ENCODE data around the gene EVI2B.
A peak's percentile ranks its signal among the peaks of the same experiment; 100 is the strongest.
"Not testable (repeated sequence)": the region's sequence is repeated elsewhere in the genome, so short reads cannot be mapped to it uniquely, and the experiment has no call there.

Gene EVI2B

GRCh38 chr17:31269036-31269577 is 44.7 kb downstream of the EVI2B start:
- no peak for DNase-seq

GRCh38 chr17:31266042-31266441 is 47.8 kb downstream of the EVI2B start:
- DNase-seq = peak in 3 of 4 experiments; percentile 19 to 20 (median 20)

- not testable (repeated sequence) for DNase-seq
Observed at GRCh38 chr17:31262923-31263322, 50.9 kb downstream of the EVI2B start.

- no peak for DNase-seq
Observed at GRCh38 chr17:31261601-31262000, 52.3 kb downstream of the EVI2B start.

GRCh38 chr17:31260151-31260550 is 53.7 kb downstream of the EVI2B start:
- DNase-seq = no peak

- DNase-seq = no peak
Observed at GRCh38 chr17:31256936-31257335, 56.9 kb downstream of the EVI2B start.

- DNase-seq = no peak
Observed at GRCh38 chr17:31254654-31255053, 59.2 kb downstream of the EVI2B start.

All from suppressor macrophage (primary cell).